GM23338 (cell line): ENCODE data around the gene TBL3. TPM values are rescaled to one million over a fixed set of nuclear protein-coding genes. Genes with fewer than 3 reads are reported as not detected.
A peak's percentile ranks its signal among the peaks of the same experiment; 100 is the strongest.

ENCODE experiments used
- ATAC-seq: fragments of 200-7000 bp; cut with Tn5 transposase; 3 replicates; pipeline ENCODE4 v1.9.1; 2020
- DNase-seq: peaks from one replicate; pipeline ENCODE4 v3.0.0-alpha.2; 2015; ENCODE audit warnings: low spot score
- H2AFZ ChIP-seq: fragments of 200-600 bp; sonication (generic); 2 replicates; pipeline ENCODE4 v1.8.0; 2016; ENCODE audit warnings: antibody characterized with exemption, mild to moderate bottlenecking, moderate library complexity
- H3F3A ChIP-seq: fragments of 200-600 bp; sonication (generic); replicated peaks from 2 replicates; pipeline ENCODE4 v1.8.0; 2017; ENCODE audit warnings: antibody characterized with exemption, mixed run types, low read depth
- H3K27ac ChIP-seq: fragments of 200-600 bp; sonication (generic); 2 replicates; pipeline ENCODE4 v1.6.1; 2016; ENCODE audit warnings: low read depth
- H3K27me3 ChIP-seq: fragments of 200-600 bp; sonication (generic); 2 replicates; pipeline ENCODE4 v1.8.0; 2016; ENCODE audit warnings: mild to moderate bottlenecking, mixed run types, moderate library complexity; ENCODE audit not compliant: insufficient read depth
- H3K36me3 ChIP-seq: fragments of 200-600 bp; sonication (generic); 2 replicates; pipeline ENCODE4 v1.8.0; 2016; ENCODE audit warnings: mild to moderate bottlenecking; ENCODE audit not compliant: insufficient read depth
- H3K4me1 ChIP-seq: fragments of 200-600 bp; sonication (generic); 2 replicates; pipeline ENCODE4 v1.8.0; 2016; ENCODE audit warnings: mild to moderate bottlenecking, moderate library complexity; ENCODE audit not compliant: insufficient read depth
- H3K4me2 ChIP-seq: fragments of 200-600 bp; sonication (generic); 2 replicates; pipeline ENCODE4 v1.7.1; 2017; ENCODE audit warnings: mixed run types
- H3K4me3 ChIP-seq: fragments of 200-600 bp; sonication (generic); 2 replicates; pipeline ENCODE4 v1.6.1; 2016; ENCODE audit warnings: mixed run types
- H3K79me2 ChIP-seq: fragments of 200-600 bp; sonication (generic); replicated peaks from 2 replicates; pipeline ENCODE4 v1.8.0; 2017; ENCODE audit warnings: mild to moderate bottlenecking; ENCODE audit not compliant: insufficient read depth
- H3K9me2 ChIP-seq: fragments of 200-600 bp; sonication (generic); 2 replicates; pipeline ENCODE4 v1.8.0; 2017; ENCODE audit not compliant: insufficient read depth
- H4K20me1 ChIP-seq: fragments of 200-600 bp; sonication (generic); replicated peaks from 2 replicates; pipeline ENCODE4 v1.8.0; 2017; ENCODE audit warnings: mild to moderate bottlenecking; ENCODE audit not compliant: insufficient read depth
- H3K27ac Mint-ChIP-seq: 2 replicates; pipeline ENCODE4 v1.8.0; 2020; ENCODE audit warnings: inconsistent platforms, mild to moderate bottlenecking, moderate library complexity, mixed read lengths
- H3K27me3 Mint-ChIP-seq: 3 replicates; pipeline ENCODE4 v1.8.0; 2022; ENCODE audit warnings: low read depth, mild to moderate bottlenecking, moderate library complexity, mixed read lengths, inconsistent platforms; ENCODE audit not compliant: insufficient read depth, poor library complexity
- H3K36me3 Mint-ChIP-seq: 3 replicates; pipeline ENCODE4 v1.8.0; 2021; ENCODE audit warnings: low read depth, mild to moderate bottlenecking, inconsistent platforms, moderate library complexity, mixed read lengths
- H3K4me1 Mint-ChIP-seq: 3 replicates; pipeline ENCODE4 v1.8.0; 2020; ENCODE audit warnings: mild to moderate bottlenecking, inconsistent platforms, mixed read lengths
- H3K4me3 Mint-ChIP-seq: 3 replicates; pipeline ENCODE4 v1.8.0; 2021; ENCODE audit warnings: moderate library complexity, mild to moderate bottlenecking, inconsistent platforms, mixed read lengths
- H3K9me3 Mint-ChIP-seq: 3 replicates; pipeline ENCODE4 v1.8.0; 2020; ENCODE audit warnings: moderate library complexity, mild to moderate bottlenecking, inconsistent platforms, mixed read lengths
- CREB1 ChIP-seq: fragments of 250-450 bp; sonication (Bioruptor Pico); IDR thresholded peaks from 2 replicates; pipeline ENCODE4 v1.5.0; 2020; ENCODE audit warnings: low read depth, mild to moderate bottlenecking, moderate library complexity
- CTCF ChIP-seq, 2 experiments: fragments of 200-600 bp in 1 of 2; sonication (generic) in 1 of 2; conservative IDR thresholded peaks; 2 replicates each; pipeline versions ENCODE4 v1.5.1 to v1.6.1; 2016 to 2017; ENCODE audit warnings: antibody characterized with exemption in 2 of 2, low read depth in 2 of 2, mild to moderate bottlenecking in 2 of 2, moderate library complexity in 1 of 2
- EZH2 ChIP-seq: fragments of 200-600 bp; sonication (generic); IDR thresholded peaks from one replicate; pipeline ENCODE4 v1.8.0; 2017; ENCODE audit warnings: antibody characterized with exemption, mild to moderate bottlenecking, low read depth; ENCODE audit not compliant: unreplicated experiment
- EZH2phosphoT487 ChIP-seq: fragments of 200-600 bp; sonication (generic); IDR thresholded peaks from one replicate; pipeline ENCODE4 v1.8.1; 2018; ENCODE audit warnings: antibody characterized with exemption; ENCODE audit not compliant: unreplicated experiment
- JUNB ChIP-seq: IDR thresholded peaks from one replicate; pipeline ENCODE4 v1.6.1; 2016; ENCODE audit warnings: antibody characterized with exemption; ENCODE audit not compliant: unreplicated experiment
- NANOG ChIP-seq: IDR thresholded peaks from 2 replicates; pipeline ENCODE4 v1.6.1; 2016; ENCODE audit warnings: antibody characterized with exemption, borderline replicate concordance
- REST ChIP-seq: IDR thresholded peaks from one replicate; pipeline ENCODE4 v1.6.1; 2018; ENCODE audit warnings: antibody characterized with exemption; ENCODE audit not compliant: unreplicated experiment
- STAT1 ChIP-seq: IDR thresholded peaks from one replicate; pipeline ENCODE4 v1.6.1; 2016; ENCODE audit warnings: antibody characterized with exemption; ENCODE audit not compliant: unreplicated experiment
- ZNF114 ChIP-seq: fragments of 250-450 bp; sonication (Bioruptor Pico); IDR thresholded peaks from 2 replicates; pipeline ENCODE4 v1.5.0; 2020; ENCODE audit warnings: mild to moderate bottlenecking, moderate library complexity
- ZNF331 ChIP-seq: fragments of 250-450 bp; sonication (Bioruptor Pico); IDR thresholded peaks from 2 replicates; pipeline ENCODE4 v1.5.0; 2020; ENCODE audit warnings: low read depth, mild to moderate bottlenecking, moderate library complexity
- polyA plus RNA-seq: library from polyadenylated mRNA; unstranded; fragments of >200 nt; fragmentation: Nextera tagmentation; extraction: Ambion mirVana; gene quantifications from 2 replicates; pipeline ENCODE4 v1.2.1, GENCODE V29; 2016
- total RNA-seq: library from RNA; depleted of rRNA; stranded (reverse); fragments of >200 nt; shearing (Covaris generic); gene quantifications from 2 replicates; pipeline ENCODE4 v1.2.3, GENCODE V29; 2014
- TF ChIP-seq, protein P1 (sequence below): IDR thresholded peaks from 2 replicates; pipeline ENCODE4 v1.6.1; 2016; ENCODE audit warnings: antibody characterized with exemption

TBL3 gene
- total and polyA plus RNA-seq, 2 experiments from 2014 or later = 67.0 to 157 TPM

DNA sequence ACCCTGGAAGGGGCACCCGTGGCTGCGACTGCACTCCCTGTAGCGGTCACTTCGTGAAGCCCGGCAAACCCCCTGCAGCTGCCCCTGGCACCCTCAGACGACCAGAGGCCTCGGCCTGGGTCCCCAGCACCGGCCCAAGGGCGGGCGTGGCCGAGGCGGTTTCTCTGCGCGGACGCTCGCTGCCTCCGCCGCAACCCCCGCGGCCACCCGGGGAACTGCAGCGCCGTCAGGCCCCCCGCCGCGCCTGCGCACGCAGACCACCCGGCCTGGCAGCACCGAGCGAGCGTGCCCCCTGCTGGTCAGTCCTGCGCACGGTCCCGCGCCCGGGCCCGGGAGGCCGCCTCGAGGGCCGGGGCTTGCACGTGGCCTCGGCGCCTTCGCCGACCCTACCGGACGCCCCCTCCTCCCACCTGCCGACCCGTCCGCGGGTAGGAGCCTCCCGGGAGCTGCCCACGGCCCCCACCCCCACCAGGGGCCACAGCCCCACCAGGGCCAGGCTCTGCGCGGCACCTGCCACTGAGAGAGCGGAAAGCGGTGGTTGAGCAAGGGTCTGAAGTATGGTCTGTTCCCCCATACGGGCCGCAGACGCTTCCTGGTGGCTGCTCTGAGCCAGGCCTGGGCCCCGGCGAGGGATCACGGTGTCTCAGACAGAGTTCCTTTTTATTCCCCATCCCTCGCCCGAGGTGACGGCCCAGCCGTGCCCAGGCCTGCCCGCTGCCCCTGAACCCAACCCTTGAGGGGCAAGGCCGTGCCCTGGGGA lies 42.1 kb upstream of the TBL3 start:
- H3K4me3 ChIP-seq = peak overlapping the region; percentile 66
- Mint-ChIP-seq H3K9me3 (no peaks in the 10 kb centered on the region), H3K36me3 (no peaks in the 10 kb centered on the region), H3K4me3 (no peak overlapping the region; the same call in 2 of the 3 replicates), H3K27me3 (peaks cover 33% of the 10 kb centered on the region), H3K4me1 (peaks cover 7% of the 10 kb centered on the region), H3K27ac (no peak overlapping the region)
- no peaks in the 10 kb centered on the region for H4K20me1 ChIP-seq
- no peaks in the 10 kb centered on the region for H3F3A ChIP-seq
- DNase-seq = peak; percentile 83
- H3K9me2 ChIP-seq = no peaks in the 10 kb centered on the region
- H3K79me2 ChIP-seq = no peaks in the 10 kb centered on the region
- H3K27ac ChIP-seq = no peak overlapping the region
- H3K4me1 ChIP-seq = 0 out of 2 replicates have a peak, but pooled peaks cover 2% of the 10 kb centered on the region
- TF ChIP-seq CREB1 (CRISPR knock-in tag) = peak; percentile 61
- no peak for TF ChIP-seq ZNF114
- peak; percentile 57 to 94 for TF ChIP-seq CTCF (conservative IDR thresholded peaks at IDR 0.05; ENCODE audit: low read depth in 2 of 2)
- H3K36me3 ChIP-seq = no peaks in the 10 kb centered on the region
- peak; percentile 80 for ATAC-seq
- H2AFZ ChIP-seq = peak overlapping the region; percentile 94
- H3K4me2 ChIP-seq = peak overlapping the region; percentile 84
- peaks cover 24% of the 10 kb centered on the region for H3K27me3 ChIP-seq

- H3K79me2 ChIP-seq = no peaks in the 10 kb centered on the region
- Mint-ChIP-seq H3K27ac (no peak overlapping the region), H3K4me1 (0 out of 3 replicates have a peak, but pooled peaks cover 7% of the 10 kb centered on the region), H3K4me3 (no peak overlapping the region), H3K27me3 (peaks cover 28% of the 10 kb centered on the region), H3K9me3 (no peaks in the 10 kb centered on the region), H3K36me3 (no peaks in the 10 kb centered on the region)
- no peaks in the 10 kb centered on the region for H3F3A ChIP-seq
- no peaks in the 10 kb centered on the region for H4K20me1 ChIP-seq
- H3K4me3 ChIP-seq = no peak overlapping the region
- H3K9me2 ChIP-seq = no peaks in the 10 kb centered on the region
- no peaks in the 10 kb centered on the region for H3K36me3 ChIP-seq
- peak overlapping the region; percentile 55; the same call in 1 of the 2 replicates for H3K4me2 ChIP-seq
- H2AFZ ChIP-seq = peak overlapping the region; percentile 94
- 0 out of 2 replicates have a peak, but pooled peaks cover 2% of the 10 kb centered on the region for H3K4me1 ChIP-seq
- no peak overlapping the region for H3K27ac ChIP-seq
- DNase-seq (no peak), ATAC-seq (no peak)
- peaks cover 24% of the 10 kb centered on the region for H3K27me3 ChIP-seq
- TF ChIP-seq STAT1 (no peak), JUNB (no peak), ZNF331 (no peak), NANOG (no peak), EZH2phosphoT487 (no peak), CTCF (conservative IDR thresholded peaks at IDR 0.05; ENCODE audit: low read depth in 2 of 2) (no peak), REST (no peak), EZH2 (no peak), CREB1 (CRISPR knock-in tag) (no peak)
- TF ChIP-seq, protein P1, sequence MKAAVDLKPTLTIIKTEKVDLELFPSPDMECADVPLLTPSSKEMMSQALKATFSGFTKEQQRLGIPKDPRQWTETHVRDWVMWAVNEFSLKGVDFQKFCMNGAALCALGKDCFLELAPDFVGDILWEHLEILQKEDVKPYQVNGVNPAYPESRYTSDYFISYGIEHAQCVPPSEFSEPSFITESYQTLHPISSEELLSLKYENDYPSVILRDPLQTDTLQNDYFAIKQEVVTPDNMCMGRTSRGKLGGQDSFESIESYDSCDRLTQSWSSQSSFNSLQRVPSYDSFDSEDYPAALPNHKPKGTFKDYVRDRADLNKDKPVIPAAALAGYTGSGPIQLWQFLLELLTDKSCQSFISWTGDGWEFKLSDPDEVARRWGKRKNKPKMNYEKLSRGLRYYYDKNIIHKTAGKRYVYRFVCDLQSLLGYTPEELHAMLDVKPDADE = no peak
Measured at GRCh38 chr16:1930338-1930720, 41.5 kb upstream of the TBL3 start.
